Measurements from ENCODE around the gene PLCL1.
"Not testable (repeated sequence)": the region's sequence is repeated elsewhere in the genome, so short reads cannot be mapped to it uniquely, and the experiment has no call there.

The PLCL1 gene

GRCh38 chr2:198000417-198000816 lies 196.0 kb downstream of the PLCL1 start:
- no peak for DNase-seq (ENCODE audit: low read depth)

GRCh38 chr2:198004173-198004572 lies 199.8 kb downstream of the PLCL1 start:
- no peak for DNase-seq (ENCODE audit: low read depth)

- DNase-seq (ENCODE audit: low read depth), result no peak
These were observed 200.8 kb downstream of the PLCL1 start for GRCh38 chr2:198004921-198005829.

GRCh38 chr2:198006733-198007132 lies 202.3 kb downstream of the PLCL1 start:
- no peak for DNase-seq (ENCODE audit: low read depth)

- DNase-seq (ENCODE audit: low read depth), result no peak
These were observed 203.8 kb downstream of the PLCL1 start for GRCh38 chr2:198008230-198008629.

- DNase-seq (ENCODE audit: low read depth), result no peak
These were observed 207.6 kb downstream of the PLCL1 start for GRCh38 chr2:198012025-198012424.

GRCh38 chr2:198016243-198016642 lies 211.8 kb downstream of the PLCL1 start:
- no peak for DNase-seq (ENCODE audit: low read depth)

- DNase-seq (ENCODE audit: low read depth), result no peak
These were observed 212.7 kb downstream of the PLCL1 start for GRCh38 chr2:198017068-198017467.

GRCh38 chr2:198028955-198029354 lies 224.6 kb downstream of the PLCL1 start:
- DNase-seq (ENCODE audit: low read depth), result no peak

- not testable (repeated sequence) for DNase-seq (ENCODE audit: low read depth)
These were observed 225.2 kb downstream of the PLCL1 start for GRCh38 chr2:198029576-198029975.

- no peak for DNase-seq (ENCODE audit: low read depth)
These were observed 229.2 kb downstream of the PLCL1 start for GRCh38 chr2:198033626-198034025.

GRCh38 chr2:198036029-198036879 lies 231.9 kb downstream of the PLCL1 start:
- DNase-seq (ENCODE audit: low read depth), result no peak

GRCh38 chr2:198040835-198041234 lies 236.4 kb downstream of the PLCL1 start:
- no peak for DNase-seq (ENCODE audit: low read depth)

- DNase-seq (ENCODE audit: low read depth), result no peak
These were observed 237.8 kb downstream of the PLCL1 start for GRCh38 chr2:198042189-198042588.

GRCh38 chr2:198044777-198045176 lies 240.4 kb downstream of the PLCL1 start:
- DNase-seq (ENCODE audit: low read depth), result no peak

GRCh38 chr2:198045227-198045626 lies 240.8 kb downstream of the PLCL1 start:
- no peak for DNase-seq (ENCODE audit: low read depth)

GRCh38 chr2:198052741-198053140 lies 248.3 kb downstream of the PLCL1 start:
- no peak for DNase-seq (ENCODE audit: low read depth)

- no peak for DNase-seq (ENCODE audit: low read depth)
These were observed 248.8 kb downstream of the PLCL1 start for GRCh38 chr2:198053148-198053547.

GRCh38 chr2:198053776-198054175 lies 249.4 kb downstream of the PLCL1 start:
- no peak for DNase-seq (ENCODE audit: low read depth)

- DNase-seq (ENCODE audit: low read depth), result peak; percentile 29
These were observed 249.9 kb downstream of the PLCL1 start for GRCh38 chr2:198054299-198054698.

- no peak for DNase-seq (ENCODE audit: low read depth)
These were observed 251.3 kb downstream of the PLCL1 start for GRCh38 chr2:198055716-198056115.

- DNase-seq (ENCODE audit: low read depth), result no peak
These were observed 252.4 kb downstream of the PLCL1 start for GRCh38 chr2:198056836-198057235.

- DNase-seq (ENCODE audit: low read depth), result no peak
These were observed 255.4 kb downstream of the PLCL1 start for GRCh38 chr2:198059800-198060199.

All from activated T-cell treated with anti-CD3 and anti-CD28 coated beads for 48 hours (primary cell).